Measurements from ENCODE around the gene DUOXA2. TPM values are rescaled to one million over a fixed set of nuclear protein-coding genes. Genes with fewer than 3 reads are reported as not detected.

DUOXA2 gene
- total RNA-seq, 4 donors from 2014 or later = not detected

- TF ChIP-seq CTCF (IDR thresholded peaks at IDR 0.05) = no peak
- DNase-seq (ENCODE audit: low spot score) (no peak), ATAC-seq (ENCODE audit: low FRiP score) (no peak)
Measured at GRCh38 chr15:45115312-45115820, 1.2 kb downstream of the DUOXA2 start.

GRCh38 chr15:45116006-45116481 is 1.9 kb downstream of the DUOXA2 start:
- DNase-seq (ENCODE audit: low spot score) (no peak), ATAC-seq (ENCODE audit: low FRiP score) (no peak)
- TF ChIP-seq CTCF (IDR thresholded peaks at IDR 0.05) = no peak

- ATAC-seq (ENCODE audit: low FRiP score) (no peak), DNase-seq (ENCODE audit: low spot score) (no peak)
- TF ChIP-seq CTCF (IDR thresholded peaks at IDR 0.05) = no peak
Measured at GRCh38 chr15:45116482-45117307, 2.6 kb downstream of the DUOXA2 start.

GRCh38 chr15:45117308-45118130 is 3.4 kb downstream of the DUOXA2 start:
- DNase-seq (ENCODE audit: low spot score) (no peak), ATAC-seq (ENCODE audit: low FRiP score) (peak; percentile 10)
- TF ChIP-seq CTCF (IDR thresholded peaks at IDR 0.05) = no peak

GRCh38 chr15:45118131-45118588 is 4.0 kb downstream of the DUOXA2 start:
- ATAC-seq (ENCODE audit: low FRiP score) = peak; percentile 94
- peak in 2 of 3 donors; percentile 7 to 75 for TF ChIP-seq CTCF (IDR thresholded peaks at IDR 0.05)
- peak; percentile 63 for DNase-seq (ENCODE audit: low spot score)

- ATAC-seq (ENCODE audit: low FRiP score) (no peak), DNase-seq (ENCODE audit: low spot score) (no peak)
- no peak for TF ChIP-seq CTCF (IDR thresholded peaks at IDR 0.05)
Measured at GRCh38 chr15:45118996-45119395, 4.9 kb downstream of the DUOXA2 start.
